CD4-positive, alpha-beta T cell treated with Interferon alpha-2 for 1 hour (primary cell): ENCODE measurements around the gene TENT5A.

ENCODE experiments used
- DNase-seq, 2 donors: peaks; one replicate each; pipeline ENCODE4 v3.0.0-alpha.2; 2020 to 2022

The TENT5A gene

DNA sequence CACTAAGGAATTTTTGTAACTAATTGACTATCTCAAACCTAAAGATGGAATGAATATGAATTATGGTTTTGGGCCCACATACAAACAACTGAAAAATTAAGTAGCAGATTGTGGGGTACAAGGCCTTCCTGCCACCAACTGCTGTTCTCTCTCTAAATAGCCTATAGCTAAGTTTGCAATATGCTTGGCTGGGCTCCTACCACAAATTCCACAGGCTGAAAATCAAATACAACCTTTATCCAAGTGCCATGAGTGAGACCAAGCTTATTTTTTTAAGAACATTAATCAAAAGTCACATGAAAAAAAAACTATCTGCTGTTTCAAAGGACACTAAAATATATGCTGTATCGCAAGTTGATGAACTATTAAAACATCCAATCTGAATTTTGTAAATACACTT lies 52.1 kb downstream of the TENT5A start:
- DNase-seq, result no peak

DNA sequence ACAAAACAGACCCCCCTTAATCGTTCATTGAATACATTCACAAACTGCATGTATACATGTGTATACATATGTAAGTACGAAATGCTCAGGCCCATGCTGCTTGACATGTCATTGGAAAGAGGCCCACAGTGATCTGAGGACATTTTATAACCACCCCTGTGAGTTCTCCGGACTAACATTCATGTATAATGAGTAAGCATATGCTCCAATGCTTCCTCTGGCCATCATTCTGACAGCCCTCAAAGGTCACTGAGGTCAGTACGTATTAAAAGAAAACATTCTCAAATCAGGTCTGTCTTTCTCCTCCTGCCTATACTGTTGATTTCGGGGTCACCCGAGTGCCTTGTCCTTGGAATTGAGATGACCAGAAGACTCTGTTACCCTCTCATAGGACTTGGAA lies 54.9 kb downstream of the TENT5A start:
- no peak for DNase-seq

GRCh38 chr6:81696524-81696923 lies 56.0 kb downstream of the TENT5A start:
- DNase-seq, result no peak
